Lung (tissue), 12 donors: Measurements from ENCODE around the gene COG5. TPM values are rescaled to one million over a fixed set of nuclear protein-coding genes. Genes with fewer than 3 reads are reported as not detected.

Experiments used
- ATAC-seq: fragments of 200-7000 bp; cut with Tn5 transposase; one replicate; pipeline ENCODE4 v1.9.1; 2020; ENCODE audit warnings: moderate number of reproducible peaks; ENCODE audit not compliant: insufficient read depth, low FRiP score
- DNase-seq, 3 donors: peaks; one replicate each; pipeline ENCODE4 v3.0.0-alpha.2; 2013 to 2017
- H3K27ac ChIP-seq, 2 donors: one replicate each; pipeline ENCODE4 v1.5.1; 2013; ENCODE audit warnings: mild to moderate bottlenecking in 2 of 2, moderate library complexity in 2 of 2, control low read depth in 1 of 2, inconsistent platforms in 1 of 2, low read depth in 1 of 2, low read length in 1 of 2
- H3K27me3 ChIP-seq, 3 donors: one replicate each; pipeline ENCODE4 v1.5.1; 2013; ENCODE audit warnings: low read length in 2 of 3; ENCODE audit not compliant: control insufficient read depth in 3 of 3, insufficient read depth in 3 of 3
- H3K36me3 ChIP-seq, 4 donors: one replicate each; pipeline ENCODE4 v1.5.1; 2013; ENCODE audit warnings: low read length in 4 of 4, mild to moderate bottlenecking in 1 of 4, moderate library complexity in 1 of 4; ENCODE audit not compliant: control insufficient read depth in 4 of 4, insufficient read depth in 4 of 4
- H3K4me1 ChIP-seq, 5 donors: one replicate each; pipeline ENCODE4 v1.5.1; 2013; ENCODE audit warnings: low read length in 5 of 5, mild to moderate bottlenecking in 2 of 5, moderate library complexity in 1 of 5; ENCODE audit not compliant: control insufficient read depth in 5 of 5, insufficient read depth in 5 of 5
- H3K4me3 ChIP-seq: one replicate; pipeline ENCODE4 v1.5.1; 2013; ENCODE audit warnings: mild to moderate bottlenecking, control low read depth, moderate library complexity
- H3K9ac ChIP-seq, 2 donors: one replicate each; pipeline ENCODE4 v1.5.1; 2013; ENCODE audit warnings: low read length in 2 of 2, control low read depth in 1 of 2; ENCODE audit not compliant: insufficient read depth in 1 of 2
- H3K9me3 ChIP-seq, 4 donors: one replicate each; pipeline ENCODE4 v1.5.1; 2013; ENCODE audit warnings: low read length in 3 of 4, mild to moderate bottlenecking in 1 of 4, moderate library complexity in 1 of 4; ENCODE audit not compliant: control insufficient read depth in 4 of 4, insufficient read depth in 3 of 4
- WGBS, 2 donors: extraction: QIAGEN DNeasy Blood & Tissue Kit; methylation state at CpG; one replicate each; pipeline ENCODE4 v1.1.7; 2013; 5-methylcytosine and 5-hydroxymethylcytosine counted together
- polyA plus RNA-seq, 2 donors: library from polyadenylated mRNA; stranded (reverse); fragments of 200-250 nt; gene quantifications; one replicate each; pipeline ENCODE4 v1.2.1, GENCODE V29; 2013
- total RNA-seq, 2 donors: library from RNA; depleted of rRNA in 1 of 2; stranded (reverse); fragments of >200 nt in 1 of 2; gene quantifications; one replicate each; pipeline ENCODE4 v1.2.1, GENCODE V29; 2014 to 2021
- TF ChIP-seq, protein P1 (sequence below): IDR thresholded peaks from 2 replicates; pipeline ENCODE4 v1.5.1; 2012; ENCODE audit warnings: mild to moderate bottlenecking; ENCODE audit errors: control extremely low read depth, extremely low read depth
- donor health status: control.
- donor health status: control.
- donor health status: Bipolar disorder and iron deficiency.
- donor health status: healthy.
- donor health status: DM: yes; HTN: yes; CAD: no.

COG5 gene
- total and polyA plus RNA-seq, 4 donors: 5.6 to 101 (median 27.2) TPM

DNA sequence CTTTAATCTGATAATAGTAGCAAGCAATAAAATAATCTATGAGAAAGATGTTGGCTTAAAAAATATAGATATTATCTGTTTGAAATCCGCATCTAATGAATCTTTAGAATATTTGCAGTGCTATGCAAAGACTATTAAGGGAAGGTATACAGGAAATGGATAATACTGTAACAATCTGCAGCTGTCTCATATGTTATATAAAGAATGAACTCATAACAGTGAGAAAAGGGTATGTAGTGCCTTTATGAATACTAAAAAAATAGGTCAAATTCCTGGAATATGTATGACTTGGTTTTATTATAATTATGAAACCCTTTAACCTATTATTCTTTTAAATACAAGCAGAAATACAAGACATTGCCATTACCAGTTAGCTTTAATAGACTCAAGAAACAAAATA is 198.9 kb downstream of the COG5 start:
- Histone ChIP-seq H3K4me3 (no peak overlapping the region), H3K9ac (no peak overlapping the region), H3K36me3 (peaks cover 12 to 14% (median 13%) of the 10 kb centered on the region in 4 donors), H3K4me1 (no peaks in the 10 kb centered on the region), H3K27ac (no peak overlapping the region), H3K9me3 (peaks cover 0 to 9% (median 3%) of the 10 kb centered on the region in 4 donors), H3K27me3 (no peaks in the 10 kb centered on the region)
- ATAC-seq (no peak), DNase-seq (no peak)
- TF ChIP-seq, protein P1, sequence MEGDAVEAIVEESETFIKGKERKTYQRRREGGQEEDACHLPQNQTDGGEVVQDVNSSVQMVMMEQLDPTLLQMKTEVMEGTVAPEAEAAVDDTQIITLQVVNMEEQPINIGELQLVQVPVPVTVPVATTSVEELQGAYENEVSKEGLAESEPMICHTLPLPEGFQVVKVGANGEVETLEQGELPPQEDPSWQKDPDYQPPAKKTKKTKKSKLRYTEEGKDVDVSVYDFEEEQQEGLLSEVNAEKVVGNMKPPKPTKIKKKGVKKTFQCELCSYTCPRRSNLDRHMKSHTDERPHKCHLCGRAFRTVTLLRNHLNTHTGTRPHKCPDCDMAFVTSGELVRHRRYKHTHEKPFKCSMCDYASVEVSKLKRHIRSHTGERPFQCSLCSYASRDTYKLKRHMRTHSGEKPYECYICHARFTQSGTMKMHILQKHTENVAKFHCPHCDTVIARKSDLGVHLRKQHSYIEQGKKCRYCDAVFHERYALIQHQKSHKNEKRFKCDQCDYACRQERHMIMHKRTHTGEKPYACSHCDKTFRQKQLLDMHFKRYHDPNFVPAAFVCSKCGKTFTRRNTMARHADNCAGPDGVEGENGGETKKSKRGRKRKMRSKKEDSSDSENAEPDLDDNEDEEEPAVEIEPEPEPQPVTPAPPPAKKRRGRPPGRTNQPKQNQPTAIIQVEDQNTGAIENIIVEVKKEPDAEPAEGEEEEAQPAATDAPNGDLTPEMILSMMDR: no peak
- 90 to 91% methylated on average over 1 of the region's 1 CpG for WGBS, 2 donors

DNA sequence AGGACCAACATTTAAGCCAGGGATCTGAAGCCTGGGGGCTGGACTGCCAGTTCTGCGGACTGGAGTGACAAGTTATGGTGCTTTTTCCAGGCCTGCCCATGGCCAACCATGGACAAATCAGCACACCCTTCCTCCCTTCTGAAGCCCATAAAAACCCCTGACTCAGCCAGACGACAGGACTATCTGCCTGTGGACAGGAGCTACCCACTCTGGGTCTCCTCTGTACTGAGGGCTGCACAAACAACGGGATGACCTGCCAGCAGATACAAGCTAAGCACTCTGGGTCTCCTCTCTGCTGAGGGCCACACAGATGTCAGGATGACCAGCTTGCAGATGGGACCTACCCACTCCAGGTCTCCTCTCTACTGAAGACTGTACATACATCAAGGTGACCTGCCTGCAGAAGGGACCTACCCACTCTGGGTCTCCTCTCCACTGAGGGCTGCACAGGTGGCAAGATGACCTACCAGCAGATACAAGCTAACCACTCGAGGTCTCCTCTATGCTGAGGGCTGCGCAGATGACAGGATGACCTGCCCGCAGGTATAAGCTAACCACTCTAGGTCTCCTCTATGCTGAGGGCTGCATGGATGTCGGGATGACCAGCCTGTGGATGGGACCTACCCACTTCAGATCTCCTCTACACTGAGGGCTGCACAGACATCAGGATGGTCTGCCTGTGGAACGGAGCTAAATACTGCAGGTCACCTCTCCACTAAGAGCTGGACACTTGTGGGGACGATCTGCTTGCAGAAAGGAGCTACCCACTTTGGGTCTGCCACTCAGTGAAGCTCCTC is 204.0 kb downstream of the COG5 start:
- TF ChIP-seq, protein P1: no peak
- no peak overlapping the region for H3K9ac ChIP-seq
- no peak for ATAC-seq
- H3K9me3 ChIP-seq: peaks cover 0 to 10% (median 5%) of the 10 kb centered on the region in 4 donors
- no peaks in the 10 kb centered on the region for H3K27me3 ChIP-seq
- no peak overlapping the region for H3K4me3 ChIP-seq
- peaks cover 18 to 22% (median 19%) of the 10 kb centered on the region in 4 donors for H3K36me3 ChIP-seq
- DNase-seq: no peak
- H3K27ac ChIP-seq: no peak overlapping the region
- WGBS, 2 donors: 97% methylated on average over 9 of the region's 9 CpGs
- no peaks in the 10 kb centered on the region for H3K4me1 ChIP-seq

DNA sequence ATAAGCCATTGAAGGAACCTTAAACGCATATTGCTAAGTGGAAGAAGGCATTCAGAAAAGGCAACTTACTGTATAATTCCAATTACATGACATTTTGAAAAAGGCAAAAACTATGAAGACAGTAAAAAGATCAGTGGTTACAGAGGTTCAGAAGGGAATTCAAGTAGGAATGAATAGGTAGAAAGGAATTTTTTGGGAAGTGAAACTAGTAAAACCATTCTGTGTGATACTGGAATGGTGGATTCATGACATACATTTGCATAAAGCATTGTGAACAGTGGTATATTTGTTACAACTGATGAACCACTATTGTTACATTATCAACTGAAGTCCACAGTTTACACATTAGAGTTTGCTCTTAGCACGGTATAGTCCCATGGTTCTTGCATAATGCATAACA is 208.1 kb downstream of the COG5 start:
- TF ChIP-seq, protein P1: no peak
- H3K4me3 ChIP-seq: no peak overlapping the region
- no peak overlapping the region for H3K9ac ChIP-seq
- H3K27ac ChIP-seq: no peak overlapping the region
- whole genome bisulfite sequencing, 2 donors: 92 to 98% methylated on average over 2 of the region's 2 CpGs
- H3K9me3 ChIP-seq: peaks cover 0 to 10% (median 4%) of the 10 kb centered on the region in 4 donors
- no peaks in the 10 kb centered on the region for H3K4me1 ChIP-seq
- no peaks in the 10 kb centered on the region for H3K27me3 ChIP-seq
- H3K36me3 ChIP-seq: peaks cover 12 to 18% (median 15%) of the 10 kb centered on the region in 4 donors
- ATAC-seq: no peak
- no peak for DNase-seq
